HG02678 (cell line): ENCODE data around the gene RELN.
"Not testable (repeated sequence)": the region's sequence is repeated elsewhere in the genome, so short reads cannot be mapped to it uniquely, and the experiment has no call there.

Experiments used
- ATAC-seq: cut with Tn5 transposase; IDR thresholded peaks from one replicate; pipeline ENCODE4 v1.9.1; 2021; ENCODE audit warnings: mild to moderate bottlenecking, moderate library complexity; ENCODE audit not compliant: unreplicated experiment

RELN gene

DNA sequence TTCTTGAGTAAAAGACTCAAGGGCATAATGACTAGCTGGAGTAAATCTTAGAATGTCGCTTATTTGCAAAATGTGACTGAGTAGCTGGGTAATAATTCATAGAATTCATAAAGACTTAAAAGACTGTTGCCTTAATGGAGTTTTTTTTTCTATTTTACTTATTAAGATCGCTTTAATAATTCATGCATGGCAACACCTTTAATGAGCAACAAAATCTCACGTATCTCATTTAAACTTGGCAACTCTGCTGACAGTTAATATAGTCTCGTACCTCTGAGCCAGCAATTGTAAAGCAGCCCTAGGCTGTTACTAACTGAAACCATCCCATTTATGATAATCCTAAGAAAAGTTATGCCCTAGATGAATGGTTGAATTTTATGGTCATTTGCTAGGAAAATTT lies 455.7 kb downstream of the RELN start:
- ATAC-seq, result no peak

DNA sequence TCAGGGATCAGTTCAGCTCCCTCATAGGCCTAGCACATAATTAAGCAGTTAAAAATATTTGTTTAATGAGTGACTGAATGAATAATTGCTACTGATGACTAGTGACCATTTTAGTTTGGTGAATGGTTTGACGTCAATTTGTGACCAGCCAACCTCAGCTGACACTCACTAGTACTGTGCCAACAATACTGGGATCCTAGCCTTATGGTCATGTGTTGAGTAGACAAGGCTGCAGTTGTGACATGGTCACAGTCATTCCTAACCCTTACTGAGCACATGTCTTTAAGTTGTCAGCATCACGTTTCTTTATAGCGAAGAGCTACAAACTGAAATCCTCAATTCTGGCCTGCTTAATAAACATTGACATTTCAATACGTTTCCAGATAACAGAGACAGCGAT lies 456.5 kb downstream of the RELN start:
- ATAC-seq, result no peak

DNA sequence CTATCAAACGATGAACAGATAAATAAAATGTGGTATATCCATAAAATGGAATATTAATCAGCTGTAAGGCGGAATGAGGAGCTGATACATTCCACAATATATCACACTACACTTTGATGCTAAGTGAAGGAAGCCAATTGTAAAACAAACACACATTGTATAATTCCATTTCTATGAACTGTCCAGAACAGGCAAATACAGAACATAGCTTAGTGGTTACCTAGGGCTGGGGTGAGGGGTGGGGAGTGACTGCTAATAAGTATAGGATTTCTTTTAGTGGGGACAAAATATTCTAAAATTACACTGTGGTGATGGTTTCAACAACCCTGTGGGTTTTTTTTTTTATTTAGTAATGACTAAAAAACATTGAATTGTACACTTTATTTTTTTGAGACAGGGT lies 461.3 kb downstream of the RELN start:
- ATAC-seq, result no peak

DNA sequence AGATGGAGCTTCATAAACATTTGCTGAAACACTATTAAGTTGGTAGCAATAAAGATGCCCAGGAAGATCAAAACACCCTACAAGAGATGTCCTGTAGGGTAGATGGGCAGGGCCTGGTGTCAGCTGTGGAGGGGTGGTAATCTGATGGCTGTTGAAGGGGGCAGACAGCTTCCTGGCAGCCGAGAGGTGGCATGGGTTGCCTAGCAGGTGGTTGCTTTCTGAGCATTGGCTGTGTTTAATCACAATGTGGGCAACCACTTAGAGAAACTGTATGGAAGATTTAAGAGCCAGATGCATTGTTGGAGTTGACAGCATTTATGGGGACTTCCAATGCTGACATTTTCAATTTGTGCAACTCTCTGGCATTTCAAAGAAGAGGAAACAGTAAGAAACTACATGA lies 463.5 kb downstream of the RELN start:
- ATAC-seq, result no peak

DNA sequence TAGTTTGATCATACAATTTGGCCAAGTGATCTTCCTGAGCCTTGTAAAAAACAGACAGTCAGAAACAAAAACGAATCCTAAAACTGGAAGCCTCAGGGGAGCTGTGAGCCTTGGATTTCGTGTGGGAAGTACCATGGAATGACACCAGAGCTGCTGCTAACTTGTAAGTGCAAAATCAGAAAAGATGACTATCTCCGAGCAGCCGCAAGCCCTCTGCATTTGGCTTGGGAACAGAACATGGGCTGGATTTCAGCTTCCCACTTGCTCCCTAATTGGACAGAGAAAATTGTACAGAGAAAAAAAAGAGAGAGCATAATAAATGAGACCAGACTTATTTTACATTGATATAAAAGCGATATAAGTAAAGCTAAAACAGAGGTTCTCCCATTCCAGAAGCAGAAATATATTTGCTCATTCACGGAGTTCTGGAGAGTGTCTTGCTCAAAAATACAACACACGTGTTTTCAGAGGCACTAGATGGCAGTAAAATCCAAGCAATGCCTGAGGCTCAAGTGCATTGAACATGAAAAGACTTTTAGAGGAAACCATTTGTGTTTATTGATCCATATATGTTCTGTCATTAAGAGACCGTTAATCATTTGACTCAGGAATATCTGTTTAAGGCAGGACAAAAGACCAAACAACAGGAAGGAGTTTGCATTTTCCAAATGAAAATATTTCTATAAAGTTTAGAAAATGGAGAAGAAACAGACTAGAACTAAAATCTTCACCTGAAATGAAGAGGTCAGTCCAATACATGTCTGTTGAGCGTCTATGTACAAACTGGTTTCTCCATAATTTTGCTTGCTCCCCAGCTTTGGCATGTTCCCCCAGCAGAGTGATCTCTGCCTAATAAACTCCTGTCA lies 465.2 kb downstream of the RELN start:
- no peak for ATAC-seq

DNA sequence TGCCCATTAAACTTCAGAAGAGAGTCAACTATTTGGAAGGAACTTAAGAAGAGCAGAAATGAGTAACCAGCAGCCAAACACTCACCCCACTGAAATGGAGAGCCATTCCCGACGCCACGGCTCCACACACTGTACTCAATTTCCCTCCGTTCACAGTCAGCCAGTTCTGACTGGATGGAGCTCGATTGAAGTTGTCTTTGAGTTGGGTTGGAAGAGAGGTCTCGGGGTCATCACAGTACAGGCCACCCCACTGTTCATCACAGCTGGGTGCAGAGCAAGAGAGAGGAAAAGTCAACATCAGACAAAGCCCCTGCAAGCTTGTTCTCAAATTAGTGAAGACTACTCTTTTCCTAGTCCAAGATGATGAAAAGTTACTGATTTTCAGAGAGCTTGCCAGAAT lies 467.5 kb downstream of the RELN start:
- no peak for ATAC-seq

DNA sequence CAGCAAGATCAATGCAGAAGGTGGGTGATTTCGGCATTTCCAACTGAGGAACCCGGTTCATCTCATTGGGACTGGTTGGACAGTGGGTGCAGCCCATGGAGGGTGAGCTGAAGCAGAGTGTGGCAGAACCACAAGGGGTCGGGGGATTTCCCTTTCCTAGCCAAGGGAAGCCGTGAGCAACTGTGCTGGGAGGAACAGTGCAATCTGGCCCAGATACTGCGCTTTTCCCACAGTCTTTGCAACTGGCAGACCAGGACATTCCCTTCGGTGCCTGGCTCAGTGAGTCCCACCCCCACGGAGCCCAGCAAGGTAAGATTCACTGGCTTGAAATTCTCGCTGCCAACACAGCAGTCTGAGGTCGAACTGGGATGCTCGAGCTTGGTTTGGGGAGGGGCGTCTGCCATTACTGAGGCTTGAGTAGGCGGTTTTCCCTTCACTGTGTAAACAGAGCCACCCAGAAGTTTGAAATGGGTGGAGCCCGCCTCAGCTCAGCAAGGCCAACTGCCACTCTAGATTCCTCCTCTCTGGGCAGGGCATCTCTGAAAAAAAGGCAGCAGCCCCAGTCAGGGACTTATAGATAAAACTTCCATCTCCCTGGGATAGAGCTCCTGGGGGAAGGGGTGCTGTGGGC lies 484.8 kb downstream of the RELN start:
- no peak for ATAC-seq

DNA sequence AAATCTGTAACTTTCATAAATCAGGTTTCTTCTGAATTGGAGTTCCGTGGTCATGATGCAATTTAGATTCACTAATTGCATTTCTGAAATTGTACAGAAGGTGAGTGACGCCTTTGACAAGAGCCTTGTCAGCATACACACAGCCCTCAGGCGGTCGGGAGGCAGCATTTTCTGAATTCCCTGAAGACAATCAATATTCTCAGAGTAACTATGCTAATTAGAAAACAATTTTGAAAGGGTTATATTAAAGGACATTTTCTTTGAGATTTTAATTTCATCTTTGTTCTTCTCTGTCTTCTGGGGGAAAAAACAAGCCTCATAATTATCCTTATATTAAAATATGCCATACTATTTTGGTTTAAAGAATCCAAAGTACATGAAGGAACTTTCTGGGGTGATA lies 488.3 kb downstream of the RELN start:
- no peak for ATAC-seq

DNA sequence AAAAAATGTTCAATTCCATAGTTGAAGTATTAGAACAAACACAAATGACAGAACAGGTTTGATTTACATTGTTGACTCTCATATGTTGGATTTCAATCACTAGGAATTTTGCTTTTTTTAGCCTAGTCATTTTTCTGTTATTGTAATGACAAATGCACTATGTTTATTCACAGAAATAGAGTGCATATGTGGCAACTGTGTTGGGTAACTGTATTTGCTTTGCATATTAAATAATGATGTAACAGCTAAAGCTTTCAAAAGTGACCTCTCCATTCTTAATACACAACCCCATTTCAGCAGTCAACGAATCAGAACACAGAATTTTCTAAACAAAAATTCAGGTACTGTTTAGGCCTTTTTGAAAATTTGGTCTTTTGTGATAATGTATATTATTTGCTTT lies 489.5 kb downstream of the RELN start:
- no peak for ATAC-seq

DNA sequence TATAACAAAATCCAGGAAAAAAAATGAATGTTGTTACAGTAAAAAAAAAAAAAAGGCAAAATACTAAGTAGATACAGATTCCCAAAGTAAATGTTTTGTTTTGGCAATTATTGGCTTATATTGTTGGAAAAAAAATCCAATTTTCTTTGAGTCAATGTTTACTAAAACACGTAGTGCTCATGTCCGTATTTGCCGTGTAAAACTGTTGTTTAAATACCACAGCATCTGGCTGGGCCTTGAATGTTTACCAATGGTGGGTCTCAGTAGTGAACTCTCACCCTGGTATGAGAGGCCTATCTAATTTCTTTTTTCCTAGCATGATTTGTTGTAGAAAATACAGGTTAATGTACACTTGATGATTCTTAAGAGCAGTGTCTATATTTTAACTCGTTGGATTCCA lies 502.0 kb downstream of the RELN start:
- ATAC-seq, result no peak

DNA sequence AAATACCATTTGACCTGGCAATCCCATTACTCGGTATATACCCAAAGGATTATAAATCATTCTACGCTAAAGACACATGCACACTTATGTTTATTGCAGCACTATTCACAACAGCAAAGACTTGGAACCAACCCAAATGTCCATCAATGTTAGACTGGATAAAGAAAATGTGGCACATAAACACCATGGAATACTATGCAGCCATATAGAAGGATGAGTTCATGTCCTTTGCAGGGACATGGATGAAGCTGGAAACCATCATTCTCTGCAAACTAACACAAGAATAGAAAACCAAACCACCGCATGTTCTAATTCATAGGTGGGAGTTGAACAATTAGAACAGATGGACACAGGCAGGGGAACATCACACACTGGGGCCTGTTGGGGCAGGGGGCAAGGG lies 502.6 kb downstream of the RELN start:
- not testable (repeated sequence) for ATAC-seq

DNA sequence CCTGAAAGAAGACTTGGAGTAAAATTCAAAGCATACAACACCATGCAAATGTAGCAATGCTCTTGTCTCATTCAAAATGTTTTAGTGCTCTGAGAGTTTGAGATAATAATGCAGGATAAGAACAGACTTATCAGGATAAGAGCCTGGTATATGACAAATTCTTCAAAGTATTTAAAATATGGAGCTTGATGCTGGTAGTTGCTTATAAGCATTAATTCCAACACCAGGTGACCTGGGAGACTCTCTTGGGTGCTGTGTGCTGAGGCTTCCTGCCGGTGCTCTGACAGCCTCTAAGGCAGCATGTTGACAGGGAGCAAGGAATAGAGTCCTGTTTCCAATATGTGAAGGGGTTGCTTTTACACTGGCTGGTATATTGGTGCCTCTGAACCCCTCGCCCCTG lies 508.7 kb downstream of the RELN start:
- no peak for ATAC-seq

DNA sequence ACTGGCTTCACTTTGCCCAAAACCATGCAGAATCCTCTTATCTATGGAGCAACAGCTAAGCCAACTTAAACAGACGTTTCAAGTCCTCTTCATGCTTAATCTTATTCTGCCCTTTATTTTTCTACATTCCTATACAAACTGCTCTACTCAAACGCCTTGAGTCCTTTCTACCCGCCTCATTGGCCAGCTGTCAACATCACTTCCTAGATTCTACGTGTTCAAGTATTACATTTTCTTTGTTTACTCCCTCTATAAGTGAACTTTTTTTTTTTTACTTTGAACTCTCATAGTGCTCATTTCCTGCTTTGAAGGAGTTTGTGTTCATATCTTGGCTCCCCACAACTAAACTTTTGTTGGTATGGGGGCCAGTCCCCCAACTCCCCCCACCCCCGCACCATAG lies 514.5 kb downstream of the RELN start:
- ATAC-seq, result no peak

DNA sequence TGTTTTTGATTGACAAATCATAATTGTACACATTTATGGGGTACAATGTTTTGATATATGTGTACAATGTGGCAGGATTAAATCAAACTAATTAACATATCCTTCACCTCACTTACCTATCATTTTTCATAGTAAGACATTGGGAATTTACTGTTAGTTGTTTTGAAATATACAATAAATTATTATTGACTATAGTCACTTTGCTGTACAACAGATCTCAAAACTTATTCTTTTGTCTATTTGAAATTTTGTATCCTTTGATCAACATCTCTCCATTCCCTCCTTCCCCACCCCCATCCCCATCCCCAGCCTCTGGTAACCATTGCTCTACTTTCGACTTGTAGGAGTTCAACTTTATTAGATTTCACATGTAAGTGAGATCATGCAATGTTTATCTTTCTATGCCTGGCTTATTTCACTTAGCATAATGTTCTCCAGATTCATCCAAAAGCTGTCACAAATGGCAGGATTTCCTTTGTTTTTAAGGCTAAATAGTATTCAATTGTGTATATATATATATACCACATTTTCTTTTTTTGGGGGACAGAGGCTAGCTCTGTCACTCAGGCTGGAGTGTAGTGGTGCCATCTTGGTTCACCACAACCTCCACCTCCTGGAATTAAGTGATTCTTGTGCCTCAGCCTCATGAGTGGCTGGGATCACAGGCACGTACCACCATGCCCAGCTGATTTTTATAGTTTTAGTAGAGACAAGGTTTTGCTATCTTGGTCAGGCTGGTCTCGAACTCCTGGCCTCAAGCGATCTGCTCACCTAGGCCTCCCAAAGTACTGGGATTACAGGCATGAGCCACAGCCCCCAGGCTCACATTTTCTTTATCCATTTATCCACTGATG lies 520.1 kb downstream of the RELN start:
- ATAC-seq, result no peak

DNA sequence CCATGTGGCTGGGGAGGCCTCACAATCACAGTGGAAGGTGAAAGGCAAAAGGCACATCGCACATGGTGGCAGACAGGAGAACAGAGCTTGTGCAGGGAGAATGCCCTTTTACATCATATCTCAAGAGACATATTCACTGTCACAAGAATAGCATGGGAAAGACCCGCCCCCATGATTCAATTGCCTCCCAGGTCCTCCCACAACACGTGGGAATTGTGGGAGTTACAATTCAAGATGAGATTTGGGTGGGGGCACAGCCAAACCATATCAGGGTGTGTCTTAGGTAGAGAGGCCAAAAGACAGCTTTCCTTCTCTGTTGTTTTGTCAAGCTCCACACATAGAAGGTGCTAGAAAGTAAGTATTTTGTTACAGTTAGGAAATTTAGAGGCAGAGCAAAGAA lies 522.6 kb downstream of the RELN start:
- no peak for ATAC-seq

DNA sequence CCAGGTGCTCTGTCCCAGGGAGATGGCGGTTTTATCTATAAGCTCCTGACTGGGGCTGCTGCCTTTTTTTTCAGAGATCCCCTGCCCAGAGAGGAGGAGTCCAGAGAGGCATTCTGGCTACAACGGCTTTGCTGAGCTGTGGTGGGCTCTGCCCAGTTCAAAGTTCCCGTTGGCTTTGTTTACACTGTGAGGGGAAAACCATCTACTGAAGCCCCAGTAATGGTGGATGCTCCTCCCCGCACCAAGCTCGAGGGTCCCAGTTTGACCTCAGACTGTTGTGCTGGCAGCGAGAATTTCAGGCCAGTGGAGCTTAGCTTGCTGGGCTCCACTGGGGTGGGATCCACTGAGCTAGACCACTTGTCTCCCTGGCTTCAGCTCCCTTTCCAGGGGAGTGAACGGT lies 527.1 kb downstream of the RELN start:
- no peak for ATAC-seq

DNA sequence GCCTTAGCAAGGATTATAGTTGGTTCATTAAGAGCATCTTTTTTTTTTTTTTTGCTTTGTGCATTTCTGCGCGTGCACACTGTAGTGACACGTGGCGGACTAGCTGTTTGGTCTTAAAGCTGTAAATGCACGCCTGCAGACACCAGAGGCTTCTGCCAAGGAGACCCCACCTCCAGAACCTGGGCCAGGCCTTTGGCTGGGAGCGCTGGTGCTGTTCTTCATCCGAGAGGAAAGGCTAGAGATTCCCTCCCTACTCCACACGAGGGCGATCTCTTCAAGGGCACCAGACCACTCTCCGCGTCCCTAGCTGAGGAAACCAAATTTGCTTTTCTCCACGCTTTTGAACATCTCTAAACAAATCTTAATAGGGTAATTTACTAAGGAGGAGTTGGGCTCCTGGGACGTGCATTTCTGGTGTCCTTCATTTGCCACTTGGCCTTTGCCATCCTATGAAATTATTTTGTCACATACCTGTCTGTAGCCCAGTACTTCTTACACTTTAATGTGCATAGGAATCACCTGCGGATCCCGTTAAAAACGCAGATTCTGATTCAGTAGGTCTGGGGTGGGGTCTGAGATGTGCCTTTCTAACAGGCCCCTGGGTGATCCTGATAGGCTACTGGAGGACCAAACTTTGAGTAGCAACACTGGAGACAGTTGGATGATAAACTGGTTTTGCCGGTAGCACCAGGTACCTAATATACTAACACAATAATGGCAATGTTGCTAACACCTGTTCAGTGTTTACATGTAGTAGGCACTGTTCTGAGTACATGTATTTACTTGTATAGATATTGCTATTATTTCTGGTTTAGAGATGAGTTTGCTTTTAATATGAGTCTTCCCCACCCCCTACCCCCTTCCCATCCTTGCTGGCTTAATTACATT lies 542.1 kb downstream of the RELN start:
- ATAC-seq, result peak; percentile 79

DNA sequence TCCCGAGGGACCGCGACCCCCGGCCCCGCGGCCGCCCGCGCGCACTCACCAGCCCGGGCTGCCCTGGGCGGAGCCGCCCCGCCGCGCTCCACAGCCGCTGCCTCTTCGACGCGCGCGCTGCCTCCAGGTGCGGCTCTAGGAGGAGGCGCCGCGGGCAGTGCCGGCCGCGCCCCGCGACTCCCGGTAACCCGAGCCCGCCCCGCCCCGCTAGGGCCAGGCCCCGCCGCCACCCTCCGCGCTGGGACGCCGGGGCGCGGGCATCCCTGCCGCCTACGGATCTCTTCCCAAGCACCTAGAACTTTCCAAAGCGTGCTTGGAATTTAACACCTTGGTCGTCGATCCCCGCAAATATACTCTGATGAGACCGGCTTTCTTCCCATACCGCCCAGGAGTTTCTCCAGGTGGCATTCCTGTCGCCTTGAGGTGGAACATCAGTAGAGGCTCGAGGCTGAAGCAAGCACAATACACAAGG lies 543.4 kb downstream of the RELN start, which contains the start of gene SLC26A5:
TSS of gene SLC26A5 (minus strand) at position 159 of the 472 bp plus-strand sequence. CDS start 24,693 bp downstream, outside the sequence.
- peak; percentile 61 for ATAC-seq

DNA sequence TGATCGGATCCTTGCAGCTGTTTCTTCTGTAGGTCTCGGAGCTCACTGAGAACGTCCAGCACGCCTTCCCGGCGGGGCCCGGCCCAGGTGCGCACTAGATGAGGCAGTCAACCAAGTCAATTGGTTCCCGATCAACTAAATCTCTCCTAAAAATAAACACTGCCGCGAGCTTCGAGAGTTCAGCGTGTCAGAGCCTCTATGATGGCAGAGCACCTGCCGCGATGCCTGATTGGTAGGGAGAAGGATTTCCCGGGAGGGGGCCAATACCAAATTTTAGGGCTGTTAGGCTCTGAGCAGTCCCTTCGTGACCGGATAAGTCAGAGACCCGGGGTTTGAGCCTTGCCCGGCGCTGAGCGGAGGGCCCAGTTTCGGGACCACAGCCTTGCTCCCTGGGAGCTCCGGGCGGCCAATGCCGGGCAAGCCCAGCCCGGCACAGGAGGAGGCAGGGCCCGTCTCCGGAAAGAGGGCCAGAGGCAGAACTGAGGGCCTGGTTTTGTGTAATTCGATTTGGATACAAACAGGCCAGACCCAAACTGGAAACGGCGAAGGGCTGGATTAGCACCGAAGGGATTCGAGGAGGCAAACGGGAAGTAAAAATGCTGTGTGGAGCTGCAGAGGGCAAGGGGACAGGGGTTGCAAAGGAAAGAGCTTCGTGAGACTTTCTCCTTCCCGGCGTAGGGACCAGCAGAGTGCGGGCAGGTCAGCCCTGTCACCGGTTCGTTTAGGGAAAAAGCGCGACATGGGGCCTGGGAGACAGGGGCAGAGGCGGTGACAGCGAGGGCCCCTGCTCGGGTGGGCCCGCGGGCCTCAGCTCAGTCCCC lies 544.0 kb downstream of the RELN start:
- ATAC-seq, result peak; percentile 24

DNA sequence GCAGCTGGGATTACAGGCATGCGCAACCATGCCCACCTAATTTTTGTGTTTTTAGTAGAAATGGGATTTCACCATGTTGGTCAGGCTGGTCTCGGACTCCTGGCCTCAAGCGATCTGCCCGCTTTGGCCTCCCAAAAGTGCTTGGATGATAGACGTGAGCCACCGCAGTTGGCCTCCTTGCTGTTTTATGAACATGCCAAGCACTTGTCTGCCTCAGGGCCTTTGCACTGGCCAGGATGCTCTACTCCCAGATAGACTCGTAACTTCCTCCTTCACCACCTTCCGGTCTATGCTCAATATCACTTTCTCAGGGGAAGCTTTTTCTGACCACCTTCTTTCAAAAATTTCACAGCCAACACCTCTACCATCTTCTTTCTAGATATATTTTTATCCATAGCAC lies 549.8 kb downstream of the RELN start:
- ATAC-seq, result no peak
